ENCODE results near the gene ENPP6.

- TF ChIP-seq GATA3 (IDR thresholded peaks at IDR 0.05; ENCODE audit: low read depth, low read length) = no peak
- no peak for TF ChIP-seq GATA2 (IDR thresholded peaks at IDR 0.05; ENCODE audit: low read depth, low read length)
Observed at GRCh38 chr4:184231573-184231972, 13.9 kb upstream of the ENPP6 start.
